Measurements from ENCODE around the gene CCDC200. TPM values are rescaled to one million over a fixed set of nuclear protein-coding genes. Genes with fewer than 3 reads are reported as not detected.
"Not testable (repeated sequence)": the region's sequence is repeated elsewhere in the genome, so short reads cannot be mapped to it uniquely, and the experiment has no call there.

The CCDC200 gene
- total RNA-seq (under 1 TPM in 1 of 5 donors, not detected in 4; 0.55 TPM), polyA plus RNA-seq (not detected)
- long read RNA-seq, donor 1, result 0 reads
- long read RNA-seq, donor 2, result 0 reads
- long read RNA-seq, donor 3, result 0 reads
- long read RNA-seq, donor 4, result 0 reads
- long read RNA-seq, donor 5, result 0 reads
- long read RNA-seq, donor 6, partial matches to known transcripts, result 6 of 6 reads
- long read RNA-seq, donor 6, other reads (novel, unspliced or antisense), result 0 of 6 reads
- long read RNA-seq, donor 7, result 0 reads
- long read RNA-seq, donor 8, result 0 reads
- long read RNA-seq, donor 9, result 0 reads
- long read RNA-seq, donor 10, result 0 reads

DNA sequence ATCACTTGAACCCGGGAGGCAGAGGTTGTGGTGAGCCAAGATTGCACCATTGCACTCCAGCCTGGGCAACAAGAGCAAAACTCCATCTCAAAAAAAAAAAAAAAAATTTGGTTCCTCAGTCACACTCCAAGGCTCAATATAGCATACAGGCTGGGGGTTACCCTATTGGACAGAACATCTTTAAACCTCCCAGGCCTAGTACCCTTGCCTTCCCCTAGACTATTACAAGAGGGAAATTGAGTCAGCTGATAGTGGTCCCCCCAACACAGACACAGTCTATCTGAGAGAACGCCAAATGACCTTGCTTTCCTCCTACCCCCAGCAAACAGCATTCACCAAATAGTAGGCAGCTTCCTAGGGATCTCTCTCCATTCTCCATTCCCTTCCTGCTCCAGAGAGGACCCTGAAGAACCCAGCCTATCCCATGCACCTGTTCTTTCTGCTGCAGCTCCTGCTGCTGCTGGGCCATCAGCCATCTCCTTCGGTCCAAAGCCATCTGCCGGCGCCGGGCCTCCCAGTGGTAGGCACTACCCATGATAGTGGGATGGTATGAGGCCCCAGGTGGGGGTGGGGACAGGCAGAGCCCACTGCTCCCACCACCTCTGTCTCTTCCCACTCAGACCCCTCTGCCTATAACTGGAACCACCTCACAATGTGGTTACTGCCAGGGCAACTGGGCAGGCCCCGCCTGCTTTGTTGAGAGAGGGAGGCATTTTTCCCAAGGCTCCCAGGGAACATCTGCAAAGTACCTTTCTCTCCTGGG lies at the start of gene CCDC200:
TSS of gene CCDC200 (minus strand) at position 604 of the 763 bp plus-strand sequence. CDS start at position 535, 69 bp downstream.
- H3K4me3 ChIP-seq; H3K27me3 ChIP-seq; H3K9me3 ChIP-seq; H3K4me1 ChIP-seq; DNase-seq; intact Hi-C loops (cut with DNase I; ENCODE audit: low total_unique reads); H3K27ac ChIP-seq: not testable (repeated sequence)
- WGBS, 5 donors, result no CpG with 5 or more reads among the region's 7 CpGs
- peaks cover 3 to 34% (median 24%) of the 10 kb centered on the region in 4 donors for H3K36me3 ChIP-seq

DNA sequence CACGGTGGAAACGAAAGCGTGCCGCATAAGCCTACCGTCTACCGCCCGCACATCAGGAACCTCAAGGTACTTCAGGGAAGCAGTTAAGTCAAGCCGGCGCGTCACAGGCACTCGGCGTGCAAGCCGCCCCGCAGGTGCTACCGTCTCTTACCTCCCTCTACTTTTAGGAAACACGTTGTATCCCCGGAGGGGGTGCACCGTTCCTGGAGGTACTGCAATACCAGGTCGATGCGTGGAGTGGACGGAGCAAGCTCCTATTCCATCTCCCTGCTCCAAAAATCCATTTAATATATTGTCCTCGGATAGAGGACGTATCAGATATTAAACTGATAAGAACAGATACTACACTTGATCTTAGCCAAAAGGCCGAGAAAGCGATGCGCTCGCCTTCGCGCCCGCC lies 44.5 kb upstream of the CCDC200 start:
- H3K36me3 ChIP-seq; DNase-seq; H3K9me3 ChIP-seq; H3K4me3 ChIP-seq; H3K27me3 ChIP-seq; H3K27ac ChIP-seq; H3K4me1 ChIP-seq; intact Hi-C loops (cut with DNase I; ENCODE audit: low total_unique reads): not testable (repeated sequence)
- no CpG with 5 or more reads among the region's 30 CpGs for WGBS, 5 donors

DNA sequence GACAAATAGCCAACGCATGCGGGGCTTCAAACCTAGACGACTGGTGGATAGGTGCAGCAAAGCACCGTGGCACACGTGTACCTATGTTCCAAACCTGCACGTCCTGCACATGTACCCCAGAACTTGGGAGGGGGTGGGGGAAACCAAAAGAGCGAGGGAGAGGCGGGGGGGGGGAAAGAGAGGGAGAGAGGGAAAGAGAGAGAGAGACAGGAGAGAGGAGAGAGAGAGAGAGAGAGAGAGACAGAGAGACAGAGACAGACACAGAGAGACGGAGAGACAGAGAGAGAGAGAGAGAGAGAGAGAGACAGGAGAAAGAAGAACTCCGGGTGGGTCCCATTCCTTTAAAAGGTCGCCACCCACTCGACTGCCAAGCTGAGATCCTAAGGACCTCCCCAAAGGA lies 44.1 kb upstream of the CCDC200 start:
- H3K4me3 ChIP-seq; DNase-seq; H3K27ac ChIP-seq; H3K9me3 ChIP-seq; H3K27me3 ChIP-seq; H3K36me3 ChIP-seq; H3K4me1 ChIP-seq; intact Hi-C loops (cut with DNase I; ENCODE audit: low total_unique reads): not testable (repeated sequence)
- WGBS, 5 donors, result 14% methylated on average over 1 of the region's 12 CpGs; no CpG with 5 or more reads in 4 of the 5 donors

DNA sequence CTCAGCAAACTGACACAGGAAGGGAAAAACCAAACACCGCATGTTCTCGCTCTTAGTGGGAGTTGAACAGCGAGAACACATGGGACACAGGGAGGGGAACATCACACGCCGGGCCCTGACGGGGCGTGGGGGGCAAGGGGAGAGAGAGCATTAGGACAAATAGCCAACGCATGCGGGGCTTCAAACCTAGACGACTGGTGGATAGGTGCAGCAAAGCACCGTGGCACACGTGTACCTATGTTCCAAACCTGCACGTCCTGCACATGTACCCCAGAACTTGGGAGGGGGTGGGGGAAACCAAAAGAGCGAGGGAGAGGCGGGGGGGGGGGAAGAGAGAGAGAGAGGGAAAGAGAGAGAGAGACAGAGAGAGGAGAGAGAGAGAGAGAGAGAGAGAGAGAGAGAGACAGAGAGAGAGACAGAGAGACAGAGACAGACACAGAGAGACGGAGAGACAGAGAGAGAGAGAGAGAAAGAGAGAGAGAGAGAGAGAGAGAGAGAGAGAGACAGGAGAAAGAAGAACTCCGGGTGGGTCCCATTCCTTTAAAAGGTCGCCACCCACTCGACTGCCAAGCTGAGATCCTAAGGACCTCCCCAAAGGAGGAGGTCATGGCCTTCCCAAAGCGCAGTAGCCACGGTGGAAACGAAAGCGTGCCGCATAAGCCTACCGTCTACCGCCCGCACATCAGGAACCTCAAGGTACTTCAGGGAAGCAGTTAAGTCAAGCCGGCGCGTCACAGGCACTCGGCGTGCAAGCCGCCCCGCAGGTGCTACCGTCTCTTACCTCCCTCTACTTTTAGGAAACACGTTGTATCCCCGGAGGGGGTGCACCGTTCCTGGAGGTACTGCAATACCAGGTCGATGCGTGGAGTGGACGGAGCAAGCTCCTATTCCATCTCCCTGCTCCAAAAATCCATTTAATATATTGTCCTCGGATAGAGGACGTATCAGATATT lies 42.4 kb upstream of the CCDC200 start:
- H3K27ac ChIP-seq; H3K4me1 ChIP-seq; DNase-seq; H3K4me3 ChIP-seq; H3K36me3 ChIP-seq; H3K9me3 ChIP-seq; H3K27me3 ChIP-seq; intact Hi-C loops (cut with DNase I; ENCODE audit: low total_unique reads): not testable (repeated sequence)
- no CpG with 5 or more reads among the region's 43 CpGs for WGBS, 5 donors

DNA sequence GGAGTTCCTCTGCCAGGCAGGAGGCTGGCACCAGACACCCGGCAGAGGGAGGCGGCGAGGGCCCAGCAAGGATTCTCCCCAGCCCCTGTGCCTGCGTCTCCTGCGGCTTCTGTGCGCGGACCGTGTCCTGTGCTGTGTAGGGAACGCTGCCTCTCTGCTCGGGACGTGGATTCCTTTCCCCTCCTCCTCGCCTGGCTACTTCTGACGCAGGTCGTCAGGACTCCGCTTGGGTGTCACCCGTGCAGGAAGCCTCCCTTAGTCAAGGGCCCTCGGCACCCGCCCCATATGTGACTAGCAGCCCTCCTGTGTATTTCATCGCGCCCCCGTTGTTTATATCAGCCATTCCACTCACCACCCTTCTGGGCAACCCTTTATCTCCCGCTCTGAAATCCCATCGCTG lies 18.0 kb upstream of the CCDC200 start:
- H3K9me3 ChIP-seq; DNase-seq; H3K27me3 ChIP-seq; H3K4me1 ChIP-seq; intact Hi-C loops (cut with DNase I; ENCODE audit: low total_unique reads); H3K36me3 ChIP-seq: not testable (repeated sequence)
- 4 to 33% (median 7%) methylated on average over 10 to 19 of the region's 23 CpGs for WGBS, 5 donors
- TF ChIP-seq POLR2AphosphoS5 (IDR thresholded peaks at IDR 0.05), result peak in 1 of 3 donors; percentile 21
- Histone ChIP-seq H3K27ac (peak overlapping the region in 3 of 5 donors; percentile 72 to 76 (median 73)), H3K4me3 (peak overlapping the region in 3 of 4 donors; percentile 24 to 32 (median 26))

DNA sequence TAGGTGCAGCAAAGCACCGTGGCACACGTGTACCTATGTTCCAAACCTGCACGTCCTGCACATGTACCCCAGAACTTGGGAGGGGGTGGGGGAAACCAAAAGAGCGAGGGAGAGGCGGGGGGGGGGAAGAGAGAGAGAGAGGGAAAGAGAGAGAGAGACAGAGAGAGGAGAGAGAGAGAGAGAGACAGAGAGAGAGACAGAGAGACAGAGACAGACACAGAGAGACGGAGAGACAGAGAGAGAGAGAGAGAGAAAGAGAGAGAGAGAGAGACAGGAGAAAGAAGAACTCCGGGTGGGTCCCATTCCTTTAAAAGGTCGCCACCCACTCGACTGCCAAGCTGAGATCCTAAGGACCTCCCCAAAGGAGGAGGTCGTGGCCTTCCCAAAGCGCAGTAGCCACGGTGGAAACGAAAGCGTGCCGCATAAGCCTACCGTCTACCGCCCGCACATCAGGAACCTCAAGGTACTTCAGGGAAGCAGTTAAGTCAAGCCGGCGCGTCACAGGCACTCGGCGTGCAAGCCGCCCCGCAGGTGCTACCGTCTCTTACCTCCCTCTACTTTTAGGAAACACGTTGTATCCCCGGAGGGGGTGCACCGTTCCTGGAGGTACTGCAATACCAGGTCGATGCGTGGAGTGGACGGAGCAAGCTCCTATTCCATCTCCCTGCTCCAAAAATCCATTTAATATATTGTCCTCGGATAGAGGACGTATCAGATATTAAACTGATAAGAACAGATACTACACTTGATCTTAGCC lies 12.4 kb upstream of the CCDC200 start:
- intact Hi-C loops (cut with DNase I; ENCODE audit: low total_unique reads); H3K36me3 ChIP-seq; H3K4me1 ChIP-seq; H3K4me3 ChIP-seq; DNase-seq; H3K9me3 ChIP-seq; H3K27ac ChIP-seq; H3K27me3 ChIP-seq: not testable (repeated sequence)
- WGBS, 5 donors, result 3% methylated on average over 3 of the region's 34 CpGs; no CpG with 5 or more reads in 4 of the 5 donors

DNA sequence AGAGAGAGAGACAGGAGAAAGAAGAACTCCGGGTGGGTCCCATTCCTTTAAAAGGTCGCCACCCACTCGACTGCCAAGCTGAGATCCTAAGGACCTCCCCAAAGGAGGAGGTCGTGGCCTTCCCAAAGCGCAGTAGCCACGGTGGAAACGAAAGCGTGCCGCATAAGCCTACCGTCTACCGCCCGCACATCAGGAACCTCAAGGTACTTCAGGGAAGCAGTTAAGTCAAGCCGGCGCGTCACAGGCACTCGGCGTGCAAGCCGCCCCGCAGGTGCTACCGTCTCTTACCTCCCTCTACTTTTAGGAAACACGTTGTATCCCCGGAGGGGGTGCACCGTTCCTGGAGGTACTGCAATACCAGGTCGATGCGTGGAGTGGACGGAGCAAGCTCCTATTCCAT lies 11.2 kb upstream of the CCDC200 start:
- 0% methylated on average over 1 of the region's 26 CpGs; no CpG with 5 or more reads in 4 of the 5 donors for WGBS, 5 donors
- intact Hi-C loops (cut with DNase I; ENCODE audit: low total_unique reads); H3K4me3 ChIP-seq; H3K27ac ChIP-seq; H3K9me3 ChIP-seq; DNase-seq; H3K36me3 ChIP-seq; H3K4me1 ChIP-seq; H3K27me3 ChIP-seq: not testable (repeated sequence)

DNA sequence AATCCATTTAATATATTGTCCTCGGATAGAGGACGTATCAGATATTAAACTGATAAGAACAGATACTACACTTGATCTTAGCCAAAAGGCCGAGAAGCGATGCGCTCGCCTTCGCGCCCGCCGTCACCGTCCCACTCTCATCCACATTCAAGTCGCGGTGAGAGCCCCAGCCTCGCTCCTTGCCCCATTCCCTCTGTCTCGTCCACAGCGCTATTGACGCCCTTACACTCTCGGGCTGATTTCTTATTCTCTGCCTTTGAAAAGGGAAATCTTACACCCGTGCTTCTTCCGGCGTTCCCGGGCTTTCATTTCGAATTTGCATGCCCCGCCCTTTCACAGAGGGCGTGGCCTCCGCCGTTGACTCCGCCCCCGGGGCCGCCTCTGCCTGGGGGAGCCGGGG lies 5.5 kb upstream of the CCDC200 start, which contains the start of gene RNU2-1:
TSS of gene RNU2-1 (minus strand) at position 101 of the 400 bp plus-strand sequence.
- WGBS, 5 donors, result no CpG with 5 or more reads among the region's 31 CpGs
- H3K4me1 ChIP-seq; H3K27ac ChIP-seq; H3K4me3 ChIP-seq; H3K27me3 ChIP-seq; DNase-seq; H3K36me3 ChIP-seq; intact Hi-C loops (cut with DNase I; ENCODE audit: low total_unique reads); H3K9me3 ChIP-seq: not testable (repeated sequence)

DNA sequence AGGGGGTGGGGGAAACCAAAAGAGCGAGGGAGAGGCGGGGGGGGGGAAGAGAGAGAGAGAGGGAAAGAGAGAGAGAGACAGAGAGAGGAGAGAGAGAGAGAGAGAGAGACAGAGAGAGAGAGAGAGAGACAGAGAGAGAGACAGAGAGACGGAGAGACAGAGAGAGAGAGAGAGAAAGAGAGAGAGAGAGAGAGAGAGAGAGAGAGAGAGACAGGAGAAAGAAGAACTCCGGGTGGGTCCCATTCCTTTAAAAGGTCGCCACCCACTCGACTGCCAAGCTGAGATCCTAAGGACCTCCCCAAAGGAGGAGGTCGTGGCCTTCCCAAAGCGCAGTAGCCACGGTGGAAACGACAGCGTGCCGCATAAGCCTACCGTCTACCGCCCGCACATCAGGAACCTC lies 4.8 kb upstream of the CCDC200 start:
- H3K27me3 ChIP-seq; DNase-seq; H3K4me3 ChIP-seq; intact Hi-C loops (cut with DNase I; ENCODE audit: low total_unique reads); H3K4me1 ChIP-seq; H3K9me3 ChIP-seq; H3K36me3 ChIP-seq; H3K27ac ChIP-seq: not testable (repeated sequence)
- WGBS, 5 donors, result 0% methylated on average over 1 of the region's 15 CpGs; no CpG with 5 or more reads in 4 of the 5 donors

DNA sequence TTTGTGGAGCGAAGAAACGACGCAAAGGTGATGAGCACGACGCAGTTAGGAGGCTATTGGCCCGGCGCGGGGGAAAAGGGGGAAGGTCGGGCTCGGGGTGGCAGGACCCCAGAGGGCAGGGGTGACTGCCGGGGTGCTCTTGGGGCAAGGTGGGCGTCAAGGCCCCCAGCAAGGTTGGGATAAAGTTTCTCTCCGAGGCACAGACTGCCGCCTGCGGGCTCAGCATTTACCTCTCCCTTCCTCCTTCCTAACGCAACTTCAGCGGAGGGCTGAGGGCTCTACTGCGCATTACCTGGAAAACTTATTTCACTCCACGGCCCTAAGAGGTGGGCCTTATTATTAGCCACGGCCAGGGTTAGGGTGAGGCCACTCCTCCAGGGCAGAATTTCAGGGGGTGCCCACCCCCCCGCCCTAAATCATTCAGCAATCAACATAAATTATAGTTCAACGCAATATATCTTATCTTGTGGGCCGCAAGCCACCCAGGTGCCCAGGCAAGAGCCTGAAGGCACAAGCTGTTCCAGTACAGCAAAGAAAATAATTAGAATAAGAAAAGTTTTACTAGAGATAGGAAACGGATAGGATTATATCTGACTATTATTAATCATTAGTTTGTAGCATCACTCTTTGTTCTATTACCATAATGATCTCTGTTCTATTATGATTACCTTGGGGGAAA lies 3.7 kb upstream of the CCDC200 start:
- intact Hi-C loops (cut with DNase I; ENCODE audit: low total_unique reads); H3K4me1 ChIP-seq; H3K36me3 ChIP-seq; H3K9me3 ChIP-seq; H3K27me3 ChIP-seq: not testable (repeated sequence)
- H3K4me3 ChIP-seq, result peak overlapping the region in 3 of 4 donors; percentile 0 to 29 (median 26)
- 52 to 66% (median 63%) methylated on average over 5 to 20 of the region's 24 CpGs for WGBS, 5 donors
- H3K27ac ChIP-seq, result peak overlapping the region in 4 of 5 donors; percentile 2 to 72 (median 55)
- peak; percentile 46 to 55 for DNase-seq
